ENCODE results near the gene RRP12.

The RRP12 gene

GRCh38 chr10:97321032-97321803 lies 79.9 kb downstream of the RRP12 start:
- no peak overlapping the region for H3K4me3 ChIP-seq (ENCODE audit: low read depth, low read length)

DNA sequence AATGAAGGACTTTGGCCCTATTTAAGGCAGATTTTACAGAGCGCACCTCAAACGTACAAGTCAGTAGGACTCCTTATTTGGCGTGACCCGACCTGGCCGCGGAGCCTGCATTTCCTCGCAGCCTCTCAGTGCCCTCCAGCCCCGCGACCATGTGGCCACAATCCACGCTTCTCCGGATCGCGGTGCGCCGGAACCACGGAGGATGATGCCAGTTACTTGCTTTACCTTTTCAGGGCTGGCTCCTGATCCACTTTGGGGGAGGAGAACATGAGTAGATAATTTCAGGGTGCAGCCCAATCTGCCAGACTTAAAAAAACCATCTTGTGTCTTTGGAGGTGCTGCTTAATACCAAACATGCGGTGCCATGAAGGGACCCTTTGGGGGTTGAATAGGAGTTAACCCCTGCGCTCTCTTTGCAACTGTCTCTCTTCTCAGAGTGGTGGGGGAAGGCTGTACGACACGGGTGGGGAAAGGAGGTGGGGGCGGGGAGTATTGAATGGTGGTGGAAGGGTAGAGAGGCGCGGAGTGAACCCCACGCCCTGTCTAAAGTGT lies 80.6 kb downstream of the RRP12 start:
- no peak for TF ChIP-seq CTCF (IDR thresholded peaks at IDR 0.05; ENCODE audit: low read depth, low read length)
- H3K27me3 ChIP-seq = no peaks in the 10 kb centered on the region
- no peak for DNase-seq
- H3K4me3 ChIP-seq (ENCODE audit: low read depth, low read length) = peak overlapping the region; percentile 57
- H3K4me1 ChIP-seq = 0 out of 2 replicates have a peak, but pooled peaks cover 2% of the 10 kb centered on the region
- no peaks in the 10 kb centered on the region for H3K36me3 ChIP-seq
- no peaks in the 10 kb centered on the region for H3K9me3 ChIP-seq

More at GRCh38 chr10:97321032-97321803, 79.9 kb downstream of the RRP12 start:
- Histone ChIP-seq H3K27me3 (no peaks in the 10 kb centered on the region), H3K4me1 (0 out of 2 replicates have a peak, but pooled peaks cover 2% of the 10 kb centered on the region), H3K36me3 (no peaks in the 10 kb centered on the region), H3K9me3 (no peaks in the 10 kb centered on the region)
- no peak for TF ChIP-seq CTCF (IDR thresholded peaks at IDR 0.05; ENCODE audit: low read depth, low read length)
- no peak for DNase-seq

DNA sequence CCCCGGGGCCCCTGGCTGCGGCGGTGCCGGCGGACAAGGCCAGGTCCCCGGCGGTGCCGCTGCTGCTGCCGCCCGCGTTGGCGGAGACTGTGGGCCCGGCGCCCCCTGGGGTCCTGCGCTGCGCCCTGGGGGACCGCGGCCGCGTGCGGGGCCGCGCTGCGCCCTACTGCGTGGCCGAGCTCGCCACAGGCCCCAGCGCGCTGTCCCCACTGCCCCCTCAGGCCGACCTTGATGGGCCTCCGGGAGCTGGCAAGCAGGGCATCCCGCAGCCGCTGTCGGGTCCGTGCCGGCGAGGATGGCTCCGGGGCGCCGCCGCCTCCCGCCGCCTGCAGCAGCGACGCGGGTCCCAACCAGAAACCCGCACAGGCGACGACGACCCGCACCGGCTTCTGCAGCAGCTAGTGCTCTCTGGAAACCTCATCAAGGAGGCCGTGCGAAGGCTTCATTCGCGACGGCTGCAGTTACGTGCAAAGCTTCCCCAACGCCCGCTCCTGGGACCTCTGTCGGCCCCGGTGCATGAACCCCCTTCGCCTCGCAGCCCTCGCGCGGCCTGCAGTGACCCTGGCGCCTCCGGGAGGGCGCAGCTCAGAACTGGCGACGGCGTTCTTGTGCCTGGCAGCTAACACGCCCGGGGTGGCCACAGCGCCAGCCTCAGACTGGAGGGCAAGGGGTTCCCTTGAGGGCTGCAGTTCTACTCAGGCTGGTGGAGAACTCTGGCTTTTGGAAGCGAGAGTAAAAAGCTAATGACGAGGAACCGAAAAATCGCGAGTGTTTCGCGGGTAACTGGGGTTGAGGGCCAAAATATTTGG lies 81.3 kb downstream of the RRP12 start:
- no peaks in the 10 kb centered on the region for H3K9me3 ChIP-seq
- H3K4me3 ChIP-seq (ENCODE audit: low read depth, low read length) = peak overlapping the region; percentile 68
- H3K27me3 ChIP-seq = no peaks in the 10 kb centered on the region
- H3K36me3 ChIP-seq = no peaks in the 10 kb centered on the region
- H3K4me1 ChIP-seq = no peaks in the 10 kb centered on the region
- DNase-seq = peak; percentile 59
- no peak for TF ChIP-seq CTCF (IDR thresholded peaks at IDR 0.05; ENCODE audit: low read depth, low read length)

DNA sequence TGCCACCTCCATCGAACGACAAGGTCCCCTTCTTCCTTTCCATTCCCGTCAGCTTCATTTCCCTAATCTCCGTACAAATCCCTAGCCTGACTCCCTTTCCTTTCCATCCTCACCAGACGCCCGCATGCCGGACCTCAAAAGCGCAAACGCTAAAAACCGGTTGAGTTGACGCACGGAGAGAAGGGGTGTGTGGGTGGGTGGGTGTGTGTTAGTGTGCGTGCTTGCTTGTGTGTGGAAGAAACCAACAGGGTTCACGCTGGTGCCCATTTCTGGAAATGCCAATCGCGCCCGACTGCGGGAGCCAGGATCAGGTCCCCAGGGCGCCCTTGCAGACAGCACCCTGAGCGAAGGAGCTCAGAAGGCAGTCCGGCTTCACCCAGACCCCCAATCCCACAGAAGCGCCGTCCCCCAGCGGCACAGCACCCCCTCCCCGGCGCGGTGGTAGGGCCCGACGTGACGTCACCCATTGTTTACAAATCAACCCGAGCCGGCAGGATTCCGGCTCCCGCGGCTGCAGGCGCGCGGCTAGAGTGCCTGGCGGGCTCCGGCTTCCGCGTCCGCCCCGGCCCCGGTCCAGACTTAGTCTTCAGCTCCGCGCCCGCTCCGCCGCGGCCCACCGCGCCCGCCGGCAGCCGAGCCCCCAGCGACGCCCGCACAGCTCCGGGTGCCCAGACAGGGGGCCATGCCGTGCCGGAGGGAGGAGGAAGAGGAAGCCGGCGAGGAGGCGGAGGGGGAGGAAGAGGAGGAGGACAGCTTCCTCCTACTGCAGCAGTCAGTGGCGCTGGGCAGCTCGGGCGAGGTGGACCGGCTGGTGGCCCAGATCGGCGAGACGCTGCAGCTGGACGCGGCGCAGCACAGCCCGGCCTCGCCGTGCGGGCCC lies 82.1 kb downstream of the RRP12 start, which contains the start of gene FRAT1:
FRAT1 (plus strand) TSS at position 500 of the 880 bp plus-strand sequence; CDS start at position 683, 183 bp downstream.
- no peak for TF ChIP-seq CTCF (IDR thresholded peaks at IDR 0.05; ENCODE audit: low read depth, low read length)
- Histone ChIP-seq H3K36me3 (no peaks in the 10 kb centered on the region), H3K4me3 (ENCODE audit: low read depth, low read length) (peak within 1 kb of the TSS; percentile 68), H3K9me3 (no peaks in the 10 kb centered on the region), H3K27me3 (no peaks in the 10 kb centered on the region), H3K4me1 (no peaks in the 10 kb centered on the region)
- peak; percentile 87 for DNase-seq

DNA sequence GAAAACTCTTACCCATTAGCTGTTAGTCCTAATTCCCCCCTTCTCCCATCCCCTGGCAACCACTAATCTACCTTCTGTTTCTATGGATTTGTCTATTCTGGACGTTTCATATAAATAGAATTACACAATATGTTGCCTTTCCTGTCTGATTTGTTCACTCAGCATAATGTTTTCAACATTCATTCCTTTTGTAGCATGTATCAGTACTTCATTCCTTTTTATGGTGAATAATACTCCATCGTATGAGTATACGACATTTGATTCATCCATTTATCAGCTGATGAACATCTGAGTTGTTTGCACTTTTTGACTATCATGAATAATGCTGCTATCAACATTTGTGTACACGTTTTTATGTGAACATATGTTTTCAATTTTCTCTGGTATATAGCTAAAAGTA lies 86.5 kb downstream of the RRP12 start:
- TF ChIP-seq CTCF (IDR thresholded peaks at IDR 0.05; ENCODE audit: low read depth, low read length) = no peak
- Histone ChIP-seq H3K4me1 (no peaks in the 10 kb centered on the region), H3K27me3 (no peaks in the 10 kb centered on the region), H3K9me3 (no peaks in the 10 kb centered on the region), H3K4me3 (ENCODE audit: low read depth, low read length) (no peak overlapping the region), H3K36me3 (no peaks in the 10 kb centered on the region)
- DNase-seq = no peak
